Cortex of kidney (tissue), 1 donor: ENCODE data around the gene ARID5A.
"Not testable (repeated sequence)": the region's sequence is repeated elsewhere in the genome, so short reads cannot be mapped to it uniquely, and the experiment has no call there.

ENCODE experiments used
- DNase-seq: peaks from one replicate; lab custom pipeline; 2025; lab: John Stamatoyannopoulos, UW

The ARID5A gene

DNA sequence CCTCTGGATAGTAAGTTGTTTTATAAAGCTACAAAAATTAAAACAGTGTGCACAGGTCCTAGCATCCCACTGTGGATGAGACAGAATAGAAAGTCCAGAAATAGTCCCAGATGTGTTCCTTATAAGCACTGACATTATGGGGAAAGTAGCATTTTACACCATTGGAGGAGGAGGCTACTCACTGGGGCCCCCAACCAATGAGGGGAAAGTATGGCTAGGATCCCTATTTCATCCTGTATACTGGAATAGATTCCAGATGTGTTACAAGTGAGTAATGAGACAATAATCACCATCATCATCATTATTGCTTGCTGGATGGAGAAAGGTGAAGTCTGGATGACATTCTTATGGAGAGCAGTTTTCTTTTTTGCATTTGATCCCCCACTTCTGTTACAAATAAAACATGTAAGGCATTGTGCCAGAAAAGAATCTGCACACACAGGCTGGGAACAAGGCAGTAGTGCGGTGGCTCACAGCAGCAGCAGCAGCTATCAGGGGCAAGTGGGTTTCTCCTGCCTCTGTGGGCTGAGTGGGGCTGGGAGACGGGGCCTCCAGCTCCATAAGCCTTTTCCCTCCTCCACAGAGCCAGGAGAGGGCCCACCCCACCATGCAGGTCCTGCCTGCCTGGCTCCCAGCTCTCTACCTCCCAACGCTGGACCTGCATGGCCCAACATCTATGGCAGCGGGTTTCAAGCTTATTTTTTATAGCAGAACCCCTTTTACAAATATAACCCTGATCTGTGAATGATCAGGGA lies 5.0 kb downstream of the ARID5A start:
- no peak for DNase-seq

DNA sequence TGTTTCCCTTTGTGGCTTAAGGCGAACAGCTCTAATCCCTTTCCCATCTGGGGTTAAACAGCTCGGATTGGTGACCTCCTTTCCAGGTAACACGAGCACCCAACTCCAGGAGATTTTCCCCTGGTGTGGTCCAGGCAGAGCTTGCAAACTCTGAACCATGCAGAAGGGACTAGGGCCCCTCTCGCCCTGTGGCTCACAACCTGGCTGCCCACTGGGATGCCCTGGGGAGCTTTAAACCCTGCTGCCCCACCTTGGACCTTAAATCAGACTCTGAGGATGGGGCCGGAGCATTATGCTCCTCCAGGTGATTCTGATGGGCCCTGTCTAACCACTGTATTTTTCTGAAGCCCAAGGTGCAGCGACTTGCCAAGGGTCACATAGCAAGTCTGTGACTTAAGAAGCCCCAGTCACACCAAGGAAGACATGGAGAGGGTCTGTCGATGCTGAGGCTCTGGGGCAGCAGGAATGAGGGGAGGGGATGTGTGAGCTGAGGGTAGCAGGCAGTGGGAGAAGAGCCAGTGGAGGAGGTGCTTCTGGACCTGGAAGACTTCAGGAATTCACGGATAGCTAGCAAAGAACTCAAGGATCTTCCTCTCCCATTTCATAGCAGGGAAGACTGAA lies 5.9 kb downstream of the ARID5A start:
- no peak for DNase-seq

DNA sequence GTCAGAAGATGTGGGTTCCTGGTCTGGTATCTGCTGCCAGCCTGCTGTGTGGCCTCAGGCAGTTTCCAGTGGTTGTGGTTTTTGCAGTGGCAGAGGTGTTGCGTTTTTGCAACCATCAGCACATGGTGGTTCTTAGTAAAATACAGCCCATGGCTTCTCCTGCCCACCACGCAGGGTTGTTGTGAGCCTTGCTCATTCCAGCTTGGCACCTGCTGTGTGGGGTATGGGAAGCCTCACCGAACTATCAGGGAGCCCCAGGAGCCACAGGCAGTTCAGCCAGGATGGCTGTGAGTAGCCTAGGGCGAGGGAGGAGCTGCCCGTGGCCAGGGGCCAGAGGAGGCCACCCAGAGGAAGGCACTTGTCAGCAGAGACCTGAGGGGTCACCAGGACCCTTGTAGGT lies 9.8 kb downstream of the ARID5A start:
- no peak for DNase-seq

DNA sequence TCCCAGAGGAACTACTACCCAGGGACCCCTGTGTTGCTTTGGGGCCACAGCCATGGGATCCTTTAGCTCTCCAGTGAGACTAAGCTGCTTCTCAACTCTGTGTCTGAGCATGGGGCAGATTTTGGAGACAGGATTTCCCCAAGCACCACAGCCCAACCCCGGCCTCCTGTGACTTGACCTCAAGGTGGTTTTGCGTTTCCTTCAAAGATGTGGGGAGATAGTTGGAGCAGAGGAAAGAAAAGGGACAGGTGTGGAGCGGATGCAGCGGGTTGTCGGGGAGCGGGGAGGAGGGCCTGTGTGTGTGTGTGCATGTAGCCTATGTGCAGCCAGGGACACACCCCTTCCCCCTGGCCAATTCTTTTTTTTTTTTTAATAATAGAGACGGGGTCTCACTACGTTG lies 10.2 kb downstream of the ARID5A start:
- no peak for DNase-seq

DNA sequence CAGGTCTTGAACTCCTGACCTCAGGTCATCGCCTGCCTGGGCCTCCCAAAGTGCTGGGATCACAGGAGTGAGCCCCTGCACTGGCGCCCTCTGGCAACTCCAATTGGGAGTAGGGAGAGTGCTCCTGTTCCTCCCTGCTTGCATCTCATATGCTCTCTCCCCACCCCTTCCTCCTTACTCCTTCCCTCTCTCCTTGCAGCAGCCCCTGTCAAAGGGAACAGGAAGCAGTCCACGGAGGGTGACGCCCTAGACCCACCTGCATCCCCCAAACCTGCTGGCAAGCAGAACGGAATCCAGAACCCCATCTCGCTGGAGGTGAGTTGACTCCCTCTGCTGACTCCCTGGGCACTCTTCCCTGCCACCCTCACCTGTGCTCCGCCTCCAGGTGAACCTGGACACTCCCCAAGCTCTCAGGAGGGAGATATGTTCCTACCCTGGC lies 10.7 kb downstream of the ARID5A start:
- DNase-seq: no peak

DNA sequence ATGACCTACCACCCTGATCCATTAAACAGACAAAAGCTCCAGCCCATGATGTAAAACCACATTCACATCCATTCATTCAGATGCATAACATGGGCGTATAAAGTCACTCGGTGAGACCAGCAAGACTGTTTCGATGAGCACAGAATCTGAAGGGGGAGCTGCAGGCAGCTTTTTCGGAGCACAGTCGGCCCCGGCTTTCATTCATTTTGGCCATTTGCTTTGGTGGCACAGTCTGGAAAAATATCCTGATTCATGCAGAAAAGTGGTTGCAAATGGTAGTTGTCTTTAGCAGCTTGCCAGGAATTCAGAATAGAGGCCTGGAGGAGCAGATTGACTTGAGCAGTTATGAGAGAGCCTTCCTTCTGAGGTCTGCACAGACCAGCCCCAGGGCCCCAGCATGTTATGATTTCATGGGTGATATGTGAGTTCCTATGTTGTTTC lies 11.2 kb downstream of the ARID5A start:
- DNase-seq: no peak

DNA sequence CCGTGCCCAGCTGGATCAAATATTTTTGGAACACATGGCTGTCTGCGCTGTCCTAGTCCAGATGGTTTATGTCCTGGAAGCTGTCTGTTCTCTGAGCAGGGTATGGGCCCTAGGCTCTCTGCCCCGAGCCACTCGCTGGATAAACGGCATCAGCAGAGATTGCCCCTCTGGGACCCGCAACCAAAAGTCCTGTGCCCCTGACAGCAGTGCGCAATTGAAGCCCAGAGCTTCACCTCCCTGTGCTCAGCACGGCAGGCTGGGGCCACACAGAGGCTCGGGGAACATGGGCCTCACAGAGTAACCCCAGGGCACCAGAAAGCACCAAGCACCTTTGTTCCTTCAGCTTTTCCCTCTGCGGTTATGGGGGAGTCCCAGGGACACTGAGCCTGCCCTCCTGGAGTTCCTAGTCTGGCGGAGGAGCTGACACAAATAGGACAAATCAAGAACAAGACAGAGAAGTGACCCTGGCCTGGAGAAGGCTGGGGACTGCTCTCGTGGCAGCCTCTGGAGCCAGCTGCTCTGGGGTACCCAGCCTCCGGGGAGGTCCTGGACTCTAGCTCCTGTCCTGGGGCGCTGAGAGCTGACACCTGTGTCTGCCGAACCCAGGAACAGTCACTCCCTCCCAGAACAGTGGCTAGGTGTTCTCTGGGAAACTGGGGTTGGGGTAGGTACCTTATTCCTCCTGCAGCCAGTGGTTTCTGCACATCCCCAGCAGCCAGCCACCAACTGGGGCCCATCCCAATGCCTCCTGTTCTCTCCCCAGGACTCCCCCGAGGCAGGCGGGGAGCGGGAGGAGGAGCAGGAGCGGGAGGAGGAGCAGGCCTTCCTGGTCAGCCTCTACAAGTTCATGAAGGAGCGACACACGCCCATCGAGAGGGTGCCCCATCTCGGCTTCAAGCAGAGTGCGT lies 12.3 kb downstream of the ARID5A start:
- no peak for DNase-seq

DNA sequence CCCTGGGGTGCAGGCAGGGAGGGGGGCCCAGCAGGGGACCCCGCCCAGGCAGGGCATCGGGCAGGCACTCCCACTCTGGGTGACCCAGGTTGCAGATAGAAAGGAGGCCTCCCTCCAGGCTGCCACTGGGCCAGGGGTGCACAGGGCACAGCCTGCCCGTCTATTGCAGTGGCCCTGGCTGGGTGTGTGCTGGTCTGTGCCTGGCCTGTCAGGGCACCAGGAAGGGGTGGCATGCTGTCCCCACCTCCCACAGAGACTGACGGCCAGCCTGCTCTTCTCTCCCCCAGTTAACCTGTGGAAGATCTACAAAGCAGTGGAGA lies 12.9 kb downstream of the ARID5A start:
- no peak for DNase-seq

DNA sequence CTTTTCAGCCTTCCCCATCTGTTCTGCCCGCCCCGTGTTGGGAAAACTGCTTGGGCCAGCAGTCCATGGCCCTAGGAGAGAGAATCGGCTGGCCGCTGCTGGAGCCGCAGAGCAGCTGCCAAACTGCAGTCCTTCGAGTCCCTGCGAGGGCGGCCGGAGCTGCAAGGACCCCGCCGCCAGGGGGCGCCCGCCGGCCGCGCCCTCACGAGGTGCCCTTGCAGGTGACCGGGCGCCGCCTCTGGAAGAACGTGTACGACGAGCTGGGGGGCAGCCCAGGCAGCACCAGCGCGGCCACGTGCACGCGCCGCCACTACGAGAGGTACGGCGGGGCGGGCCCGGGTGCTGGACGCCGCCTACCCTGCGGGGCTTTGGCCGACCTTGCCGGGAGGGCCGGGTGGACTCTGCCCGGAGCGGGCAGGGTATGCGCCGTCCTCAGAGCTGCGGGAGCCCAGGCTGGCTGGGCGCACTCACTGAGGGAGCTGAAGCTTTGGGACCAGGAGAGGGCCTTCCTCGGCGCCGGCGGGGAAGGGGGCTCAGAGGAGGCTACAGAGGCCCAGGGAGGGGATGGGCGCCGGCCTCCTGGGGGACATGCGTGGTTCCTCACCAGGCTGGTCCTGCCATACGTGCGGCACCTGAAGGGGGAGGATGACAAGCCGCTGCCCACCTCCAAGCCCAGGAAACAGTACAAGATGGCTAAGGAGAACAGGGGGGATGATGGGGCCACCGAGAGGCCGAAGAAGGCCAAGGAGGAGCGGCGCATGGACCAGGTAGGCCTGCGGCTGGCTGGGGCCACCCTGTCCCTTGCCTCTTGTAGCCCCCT lies 13.6 kb downstream of the ARID5A start:
- DNase-seq: no peak

DNA sequence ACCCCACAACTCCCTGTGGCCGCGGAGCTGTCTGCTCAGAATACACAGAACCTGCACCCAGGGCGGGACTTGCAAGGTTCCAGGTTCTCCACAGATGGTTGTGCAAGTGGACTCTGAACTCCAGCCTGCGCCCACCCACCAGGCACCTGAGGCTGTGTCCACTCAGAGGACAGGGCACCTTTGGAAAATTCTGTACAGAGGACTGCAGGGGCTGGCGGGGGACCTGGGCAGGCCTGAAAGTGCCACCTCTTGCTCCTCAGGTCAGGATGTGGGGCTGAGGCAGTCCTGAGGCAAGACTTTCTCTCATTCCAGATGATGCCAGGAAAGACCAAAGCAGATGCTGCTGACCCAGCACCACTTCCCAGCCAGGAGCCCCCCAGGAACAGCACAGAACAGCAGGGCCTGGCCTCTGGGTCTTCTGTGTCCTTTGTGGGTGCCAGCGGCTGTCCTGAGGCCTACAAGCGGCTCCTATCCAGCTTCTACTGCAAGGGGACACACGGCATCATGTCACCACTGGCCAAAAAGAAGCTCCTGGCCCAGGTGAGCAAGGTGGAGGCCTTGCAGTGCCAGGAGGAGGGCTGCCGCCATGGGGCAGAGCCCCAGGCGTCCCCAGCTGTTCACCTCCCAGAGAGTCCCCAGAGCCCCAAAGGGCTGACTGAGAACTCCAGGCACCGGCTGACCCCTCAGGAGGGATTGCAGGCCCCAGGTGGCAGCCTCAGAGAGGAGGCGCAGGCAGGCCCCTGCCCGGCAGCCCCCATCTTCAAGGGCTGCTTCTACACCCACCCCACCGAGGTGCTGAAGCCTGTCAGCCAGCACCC lies 14.4 kb downstream of the ARID5A start:
- DNase-seq: no peak

DNA sequence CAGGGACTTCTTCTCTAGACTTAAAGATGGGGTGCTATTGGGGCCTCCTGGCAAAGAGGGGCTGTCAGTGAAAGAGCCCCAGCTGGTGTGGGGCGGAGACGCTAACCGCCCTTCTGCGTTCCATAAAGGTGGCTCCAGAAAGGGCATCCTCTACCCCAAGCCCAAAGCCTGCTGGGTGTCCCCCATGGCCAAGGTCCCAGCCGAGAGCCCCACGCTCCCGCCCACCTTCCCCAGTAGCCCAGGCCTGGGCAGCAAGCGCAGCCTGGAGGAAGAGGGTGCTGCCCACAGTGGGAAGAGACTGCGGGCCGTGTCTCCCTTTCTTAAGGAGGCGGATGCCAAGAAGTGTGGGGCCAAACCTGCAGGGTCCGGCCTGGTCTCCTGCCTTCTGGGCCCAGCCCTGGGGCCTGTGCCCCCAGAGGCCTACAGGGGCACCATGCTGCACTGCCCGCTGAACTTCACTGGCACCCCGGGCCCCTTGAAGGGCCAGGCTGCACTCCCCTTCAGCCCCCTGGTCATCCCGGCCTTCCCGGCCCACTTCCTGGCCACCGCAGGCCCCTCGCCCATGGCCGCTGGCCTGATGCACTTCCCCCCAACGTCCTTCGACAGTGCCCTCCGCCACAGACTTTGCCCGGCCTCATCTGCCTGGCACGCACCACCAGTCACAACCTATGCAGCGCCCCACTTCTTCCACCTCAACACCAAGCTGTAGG lies 15.2 kb downstream of the ARID5A start:
- DNase-seq: no peak

DNA sequence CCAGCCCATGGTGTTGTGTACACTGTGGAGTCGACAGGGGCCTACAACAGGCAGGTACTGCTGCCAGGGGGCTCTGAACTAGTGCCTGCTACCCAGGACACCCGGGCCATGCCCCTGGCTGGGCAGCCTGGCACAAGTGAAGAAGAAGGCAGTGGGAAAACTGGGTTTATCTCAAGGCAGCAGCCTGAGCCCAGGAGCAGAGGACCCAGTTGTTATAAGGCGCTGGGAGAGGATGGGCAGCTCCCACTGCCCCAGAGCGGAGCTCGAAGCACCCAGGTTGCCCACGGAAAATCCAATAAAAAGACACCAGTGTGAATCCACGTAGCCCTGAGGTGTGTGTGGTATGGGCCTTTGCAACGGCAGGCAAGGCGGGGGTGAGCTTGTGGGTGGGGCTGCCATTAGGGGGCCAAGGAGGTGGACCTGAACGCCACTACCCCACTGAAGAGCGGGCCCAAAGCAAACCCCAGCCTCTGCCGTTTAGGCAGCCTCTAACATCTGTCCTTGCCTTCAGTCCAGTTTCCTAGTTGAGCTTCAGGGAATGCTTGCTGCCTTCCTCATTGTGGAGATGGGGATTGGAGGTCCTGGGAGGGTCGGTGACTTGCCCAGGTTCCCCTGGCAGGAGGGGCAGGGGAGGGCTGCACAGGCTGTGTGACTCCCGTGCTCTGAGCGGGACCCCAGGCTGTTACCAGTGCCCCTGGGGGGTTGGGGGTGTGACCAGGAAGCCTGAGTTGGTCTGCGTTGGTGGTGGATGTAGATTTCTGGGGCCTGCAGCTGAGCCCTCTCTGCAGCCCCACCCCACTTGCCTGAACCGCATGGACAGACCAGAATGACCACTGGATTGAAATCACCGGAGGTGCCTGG lies 16.0 kb downstream of the ARID5A start:
- no peak for DNase-seq

DNA sequence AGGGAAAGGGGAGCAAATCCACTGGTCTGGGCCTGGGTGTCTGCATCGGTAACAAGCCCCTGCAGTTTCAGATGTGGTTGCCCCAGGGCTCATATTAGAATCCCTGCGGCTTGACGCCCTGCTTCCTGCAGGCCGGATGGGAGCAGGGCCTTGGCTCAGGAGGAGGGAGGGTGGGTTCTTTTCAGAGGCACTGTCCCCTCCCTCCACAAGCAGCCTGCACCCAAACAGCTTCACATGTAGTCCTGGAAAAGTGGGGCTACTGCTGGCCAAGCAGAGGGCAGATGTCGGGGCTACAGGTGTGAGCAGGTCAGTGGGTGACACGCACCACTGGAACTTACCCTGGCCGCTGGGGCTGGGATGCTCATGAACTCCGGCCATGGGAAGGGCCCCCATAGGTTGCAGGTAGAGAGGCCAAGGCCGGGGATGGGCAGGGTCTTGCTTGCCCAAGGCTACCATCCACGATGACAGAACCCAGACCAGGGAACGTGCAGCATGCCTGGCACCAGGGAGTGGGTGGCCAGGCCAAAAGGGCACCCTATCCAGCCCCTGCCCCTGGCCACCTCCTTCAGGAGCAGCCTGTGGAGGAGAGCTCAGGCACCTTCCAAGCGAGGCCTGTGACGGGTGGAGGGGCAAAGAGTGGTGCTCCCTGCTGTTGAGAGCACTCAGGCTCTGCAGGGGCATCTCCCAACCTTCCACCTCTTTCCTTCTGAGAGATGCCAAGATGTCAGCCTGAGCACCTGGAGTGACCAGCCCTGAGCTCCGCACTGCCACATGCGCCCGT lies 16.8 kb downstream of the ARID5A start:
- no peak for DNase-seq

DNA sequence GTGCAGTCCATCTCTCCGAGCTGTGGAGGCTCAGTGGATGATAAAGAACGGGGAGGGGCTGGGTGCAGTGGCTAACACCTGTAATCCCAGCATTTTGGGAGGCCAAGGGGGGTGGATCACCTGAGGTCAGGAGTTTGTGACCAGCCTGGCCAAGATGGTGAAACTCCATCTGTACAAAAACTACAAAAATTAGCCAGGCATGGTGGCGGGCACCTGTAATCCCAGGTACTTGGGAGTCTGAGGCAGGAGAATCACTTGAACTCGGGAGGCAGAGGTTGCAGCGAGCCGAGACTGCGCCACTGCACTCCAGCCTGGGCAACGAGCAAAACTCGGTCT lies 17.4 kb downstream of the ARID5A start:
- not testable (repeated sequence) for DNase-seq

DNA sequence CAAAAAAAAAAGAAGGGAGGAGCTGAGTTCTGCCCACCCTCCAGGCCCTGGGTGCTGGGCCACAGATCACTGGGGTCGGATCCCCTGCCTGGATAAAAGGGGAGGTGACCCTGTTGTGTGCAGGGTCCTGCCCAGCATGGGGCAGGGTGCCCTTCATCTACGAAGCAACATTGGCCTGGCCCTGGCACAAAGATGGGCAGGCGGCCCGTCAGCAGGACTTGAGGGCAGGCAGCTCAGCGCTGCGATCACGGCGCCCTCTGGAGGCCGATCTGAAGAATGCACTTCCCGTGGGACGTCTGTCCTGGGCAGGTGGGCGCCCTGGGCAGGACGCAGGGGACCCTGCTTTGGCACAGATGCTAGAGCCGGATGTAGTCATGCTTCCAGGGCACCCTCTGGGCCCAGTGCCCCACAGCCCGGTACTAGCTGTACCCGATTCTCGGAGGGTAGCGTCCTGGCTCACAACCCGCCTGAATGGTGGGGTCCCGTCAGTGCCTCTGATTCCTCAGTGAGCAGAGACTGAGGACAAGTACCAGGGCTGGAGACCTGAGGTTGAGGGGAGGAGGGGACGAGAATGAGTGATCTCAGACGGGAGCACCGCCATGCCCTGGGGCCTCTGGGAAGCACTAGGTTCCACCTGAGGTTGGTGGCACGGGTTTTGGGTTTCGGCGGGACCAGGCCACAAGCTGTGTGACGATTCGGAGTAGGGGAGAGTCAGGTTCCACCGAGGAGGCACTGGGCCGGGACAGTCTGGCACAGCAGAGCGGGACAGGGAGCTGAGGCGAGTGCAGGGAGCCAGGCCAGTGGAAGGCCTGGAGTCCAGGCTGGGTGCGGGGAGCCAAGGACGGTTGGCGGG lies 18.0 kb downstream of the ARID5A start:
- DNase-seq: no peak

DNA sequence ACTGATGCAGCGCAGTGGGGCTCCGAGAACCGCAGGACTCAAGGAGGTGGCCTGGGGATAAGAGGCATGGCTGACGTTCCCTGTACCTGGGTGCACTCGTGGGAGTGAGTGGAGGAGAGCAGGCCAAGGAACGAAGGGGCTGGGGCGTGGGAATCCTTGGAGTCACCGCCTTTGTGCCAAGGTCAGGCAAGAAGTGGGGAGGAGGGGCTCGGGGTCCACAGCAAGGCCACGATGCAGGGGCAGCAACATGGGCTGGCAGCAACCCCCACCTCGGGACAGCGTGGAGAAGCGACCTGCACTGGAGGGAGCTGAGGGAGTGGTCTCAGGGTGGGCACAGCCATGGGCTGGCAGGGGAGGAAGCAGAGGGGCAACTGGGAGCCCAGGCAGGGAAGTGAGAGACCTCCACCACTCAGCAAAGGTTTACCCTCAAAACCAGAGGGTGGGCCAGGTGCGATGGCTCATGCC lies 18.6 kb downstream of the ARID5A start:
- DNase-seq: no peak

DNA sequence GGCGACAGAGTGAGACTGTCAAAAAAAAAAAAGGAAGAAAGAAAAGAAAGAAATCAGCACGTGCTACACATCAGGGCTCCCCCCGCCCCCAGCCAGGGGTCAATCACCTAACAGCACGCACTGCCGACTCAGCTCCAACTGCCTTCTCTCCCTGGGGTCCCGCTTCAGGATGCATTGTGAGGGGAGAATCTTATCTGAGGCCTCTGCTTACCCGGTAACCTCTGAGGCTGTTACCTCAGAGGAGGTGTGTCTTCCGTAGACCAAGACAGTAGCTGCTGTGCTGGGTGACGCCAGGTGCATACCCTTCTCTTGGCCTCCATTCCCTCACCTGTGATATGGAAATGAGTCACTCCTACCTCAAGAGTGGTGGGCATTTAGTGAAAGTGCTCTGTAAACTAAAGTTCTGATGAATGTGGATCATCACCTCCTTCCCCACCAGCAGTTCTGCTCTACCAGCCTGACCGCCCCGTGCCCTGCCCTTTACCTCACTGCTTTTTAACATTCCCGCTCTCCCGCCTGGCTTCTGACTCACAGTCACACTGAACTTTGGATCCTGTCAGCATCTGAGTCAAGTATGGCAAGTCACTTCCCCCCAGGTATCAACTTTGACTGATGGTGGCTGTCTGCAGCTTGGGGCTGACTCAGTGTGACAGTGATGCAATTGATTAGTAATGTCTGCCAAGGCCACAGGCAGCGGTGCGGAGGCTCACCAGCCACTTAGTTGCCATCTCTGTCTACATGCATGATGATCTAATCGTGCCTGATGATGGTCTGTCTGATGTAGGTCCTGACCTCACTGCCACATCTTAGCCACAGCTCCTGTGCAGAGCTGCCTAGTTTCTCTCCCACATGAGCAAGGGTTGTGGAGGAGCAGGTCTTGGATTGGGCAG lies 20.1 kb downstream of the ARID5A start:
- DNase-seq: no peak
